Large intestine (tissue), 12 donors: ENCODE measurements around the gene TMEM235. TPM values are rescaled to one million over a fixed set of nuclear protein-coding genes. Genes with fewer than 3 reads are reported as not detected.
A peak's percentile ranks its signal among the peaks of the same experiment; 100 is the strongest.

Experiments used
- DNase-seq, 2 donors: peaks; one replicate each; pipeline versions ENCODE4 v3.0.0 to v3.0.0-alpha.2; 2013
- H3K27ac ChIP-seq: one replicate; pipeline ENCODE4 v1.5.1; 2013; ENCODE audit warnings: low read length
- H3K27me3 ChIP-seq: 2 replicates; pipeline ENCODE4 v1.6.1; 2013; ENCODE audit warnings: low read length; ENCODE audit not compliant: control insufficient read depth, insufficient read depth
- H3K36me3 ChIP-seq: 2 replicates; pipeline ENCODE4 v1.6.1; 2013; ENCODE audit warnings: low read length; ENCODE audit not compliant: control insufficient read depth, insufficient read depth
- H3K4me1 ChIP-seq: one replicate; pipeline ENCODE4 v1.6.1; 2013; ENCODE audit warnings: low read length; ENCODE audit not compliant: control insufficient read depth, insufficient read depth
- H3K4me3 ChIP-seq: one replicate; pipeline ENCODE4 v1.5.1; 2013; ENCODE audit warnings: low read length
- H3K9me3 ChIP-seq: one replicate; pipeline ENCODE4 v1.6.1; 2013; ENCODE audit warnings: mild to moderate bottlenecking, low read depth, low read length, moderate library complexity; ENCODE audit not compliant: control insufficient read depth
- WGBS: methylation state at CpG from one replicate; pipeline ENCODE4 v1.1.5; 2013; ENCODE audit warnings: low lambda C conversion rate; ENCODE audit not compliant: insufficient coverage; 5-methylcytosine and 5-hydroxymethylcytosine counted together
- long read RNA-seq, 11 donors: transcript quantifications; one replicate each; lab custom pipeline, GENCODE V29; 2026
- polyA plus RNA-seq: library from polyadenylated mRNA; unstranded; fragments of 120-200 nt; gene quantifications from one replicate; pipeline ENCODE4 v1.2.1, GENCODE V29; 2013

The TMEM235 gene
- polyA plus RNA-seq, result 0.10 TPM
- long read RNA-seq, donor 1, result 0 reads
- long read RNA-seq, donor 2, result 0 reads
- long read RNA-seq, donor 3, result 0 reads
- long read RNA-seq, donor 4, result 0 reads
- long read RNA-seq, donor 5, result 0 reads
- long read RNA-seq, donor 6, result 0 reads
- long read RNA-seq, donor 7, result 0 reads
- long read RNA-seq, donor 8, result 0 reads
- long read RNA-seq, donor 9, result 0 reads
- long read RNA-seq, donor 10, result 0 reads
- long read RNA-seq, donor 11, result 0 reads

DNA sequence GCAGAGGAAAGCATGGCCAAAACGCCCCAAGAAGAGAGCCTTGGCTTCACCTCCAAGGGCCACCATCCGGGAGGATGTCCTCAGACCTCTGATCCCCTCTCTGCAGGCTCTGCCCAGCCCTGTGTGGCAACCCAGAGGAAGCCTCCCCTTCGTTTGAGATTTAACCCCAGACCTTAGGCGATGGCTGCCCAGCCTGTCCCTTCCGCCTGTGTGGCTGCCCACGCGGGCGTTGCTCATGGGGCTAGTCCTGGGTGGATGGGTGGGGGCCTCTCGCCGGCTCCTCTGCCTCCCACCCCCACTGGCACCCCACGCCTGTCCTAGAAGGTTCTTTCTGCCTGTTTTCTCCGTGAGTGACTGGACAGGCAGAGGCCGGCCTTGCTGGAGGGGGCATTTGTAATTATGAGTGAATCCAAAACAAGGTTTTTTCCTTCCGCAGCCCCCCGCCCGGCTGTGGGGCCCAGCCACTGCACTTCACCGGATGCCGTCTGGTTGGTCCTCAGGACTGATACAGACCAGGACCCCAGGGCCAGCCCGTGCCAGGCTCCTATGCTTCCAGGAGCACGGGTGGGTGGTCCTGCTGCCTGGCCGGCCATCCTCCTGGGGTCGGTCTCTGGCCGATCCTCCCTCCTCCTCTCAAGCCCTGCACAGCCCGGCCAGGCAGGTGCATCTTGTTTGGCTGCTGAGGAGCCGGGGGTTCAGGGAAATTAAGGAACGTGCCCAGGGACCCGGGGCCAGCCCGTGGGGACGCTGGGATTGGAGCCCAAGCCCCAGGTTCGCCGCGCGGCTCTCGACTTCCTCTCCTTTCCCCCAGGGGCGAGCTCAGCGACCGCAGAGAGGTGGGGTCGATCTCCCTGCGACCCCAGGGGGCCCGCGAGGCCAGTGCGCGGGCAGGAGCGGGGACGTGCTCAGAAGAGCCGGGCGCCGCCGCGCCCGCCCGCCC is at the start of gene TMEM235:
Gene TMEM235, plus strand, starts transcription at position 636 of the 940 bp plus-strand sequence. CDS start 393 bp downstream, outside the sequence.
- Histone ChIP-seq H3K9me3 (peaks cover 5% of the 10 kb centered on the region), H3K4me1 (peaks cover 5% of the 10 kb centered on the region), H3K36me3 (no peaks in the 10 kb centered on the region), H3K27ac (no peak within 1 kb of the TSS), H3K4me3 (no peak within 1 kb of the TSS), H3K27me3 (peaks cover 39% of the 10 kb centered on the region)
- DNase-seq, result no peak
- WGBS, result no CpG with 5 or more reads among the region's 52 CpGs

- Histone ChIP-seq H3K4me3 (no peak overlapping the region), H3K9me3 (peaks cover 4% of the 10 kb centered on the region), H3K36me3 (peaks cover 4% of the 10 kb centered on the region), H3K27me3 (no peaks in the 10 kb centered on the region), H3K27ac (no peak overlapping the region), H3K4me1 (peaks cover 7% of the 10 kb centered on the region)
- WGBS, result 100% methylated on average over 1 of the region's 13 CpGs
- DNase-seq, result no peak
Observed at GRCh38 chr17:78182504-78182903, 48.9 kb upstream of the TMEM235 start.

GRCh38 chr17:78183916-78184315 is 47.5 kb upstream of the TMEM235 start:
- DNase-seq, result no peak
- no CpG with 5 or more reads among the region's 12 CpGs for WGBS

GRCh38 chr17:78184351-78184750 is 47.1 kb upstream of the TMEM235 start:
- H3K4me1 ChIP-seq, result peaks cover 5% of the 10 kb centered on the region
- peaks cover 4% of the 10 kb centered on the region for H3K9me3 ChIP-seq
- no peak overlapping the region for H3K27ac ChIP-seq
- no peak overlapping the region for H3K4me3 ChIP-seq
- WGBS, result no CpG with 5 or more reads among the region's 10 CpGs
- H3K27me3 ChIP-seq, result no peaks in the 10 kb centered on the region
- DNase-seq, result no peak
- H3K36me3 ChIP-seq, result peaks cover 4% of the 10 kb centered on the region

More at GRCh38 chr17:78183916-78184315, 47.5 kb upstream of the TMEM235 start:
- H3K36me3 ChIP-seq, result peaks cover 4% of the 10 kb centered on the region
- H3K4me1 ChIP-seq, result peaks cover 8% of the 10 kb centered on the region
- no peak overlapping the region for H3K27ac ChIP-seq
- H3K9me3 ChIP-seq, result peaks cover 4% of the 10 kb centered on the region
- no peaks in the 10 kb centered on the region for H3K27me3 ChIP-seq
- H3K4me3 ChIP-seq, result no peak overlapping the region

GRCh38 chr17:78184868-78185267 is 46.6 kb upstream of the TMEM235 start:
- Histone ChIP-seq H3K27me3 (no peaks in the 10 kb centered on the region), H3K27ac (no peak overlapping the region), H3K9me3 (peaks cover 4% of the 10 kb centered on the region), H3K4me1 (peaks cover 5% of the 10 kb centered on the region), H3K36me3 (peaks cover 4% of the 10 kb centered on the region), H3K4me3 (no peak overlapping the region)
- no peak for DNase-seq
- whole genome bisulfite sequencing, result no CpG with 5 or more reads among the region's 9 CpGs

GRCh38 chr17:78185981-78186691 is 45.3 kb upstream of the TMEM235 start:
- H3K4me1 ChIP-seq, result peaks cover 5% of the 10 kb centered on the region
- no CpG with 5 or more reads among the region's 10 CpGs for WGBS
- H3K9me3 ChIP-seq, result peaks cover 4% of the 10 kb centered on the region
- H3K36me3 ChIP-seq, result peaks cover 10% of the 10 kb centered on the region
- no peaks in the 10 kb centered on the region for H3K27me3 ChIP-seq
- peak overlapping the region; percentile 8 for H3K27ac ChIP-seq
- DNase-seq, result peak in 1 of 2 donors; percentile 37
- H3K4me3 ChIP-seq, result peak overlapping the region; percentile 71

DNA sequence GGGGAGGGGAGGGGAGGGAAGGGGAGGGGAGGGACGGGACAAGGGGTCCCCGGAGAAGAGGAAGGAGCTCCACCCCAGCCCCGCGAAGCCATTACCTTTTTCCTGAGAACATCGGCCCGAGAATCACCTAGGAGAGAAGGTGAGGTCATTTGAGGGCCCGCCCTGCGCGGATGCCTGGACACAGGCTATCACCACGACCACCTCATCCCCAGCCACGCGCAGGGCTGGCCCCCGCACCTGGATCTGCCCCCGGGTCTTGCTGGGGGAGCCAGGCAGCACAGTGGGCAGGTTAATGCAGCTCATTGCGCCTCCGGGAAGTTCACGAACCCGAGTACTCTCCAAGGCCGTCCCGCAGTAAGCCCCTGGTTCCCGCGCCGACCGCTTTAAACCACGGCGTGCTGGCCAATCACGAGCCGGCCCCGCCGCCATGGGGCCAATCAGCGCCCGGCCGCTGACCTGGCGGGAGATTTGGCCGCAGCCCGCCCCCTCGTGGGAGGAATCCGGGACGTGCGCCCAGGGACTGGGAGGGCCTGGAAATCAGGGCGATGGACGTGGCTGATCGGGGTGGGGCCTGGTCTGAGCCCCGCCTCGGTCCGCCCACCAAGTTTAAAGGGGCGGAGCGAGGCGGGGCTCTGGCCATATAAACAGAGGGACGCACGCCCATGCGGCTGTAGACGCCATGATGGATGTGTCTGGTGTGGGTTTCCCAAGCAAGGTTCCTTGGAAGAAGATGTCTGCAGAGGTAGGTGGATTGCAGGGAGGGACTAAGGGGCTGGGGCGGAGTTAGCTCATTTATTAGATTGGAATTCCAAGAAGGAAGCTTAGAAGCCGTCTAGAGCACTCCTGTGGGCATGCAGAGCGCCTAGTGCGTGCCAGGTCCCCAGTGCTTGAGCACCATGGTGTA is 44.5 kb upstream of the TMEM235 start, which contains the start of the genes AFMID and TK1:
Gene AFMID, plus strand, starts transcription at position 671 of the 904 bp plus-strand sequence. Its CDS starts 9 bp downstream, at position 680.
Gene TK1, minus strand, starts transcription at position 361 of the 904 bp plus-strand sequence. Its CDS starts 58 bp downstream, at position 303.
- peak within 1 kb of the TSS; percentile 96 for H3K27ac ChIP-seq
- H3K9me3 ChIP-seq, result peaks cover 4% of the 10 kb centered on the region

DNA sequence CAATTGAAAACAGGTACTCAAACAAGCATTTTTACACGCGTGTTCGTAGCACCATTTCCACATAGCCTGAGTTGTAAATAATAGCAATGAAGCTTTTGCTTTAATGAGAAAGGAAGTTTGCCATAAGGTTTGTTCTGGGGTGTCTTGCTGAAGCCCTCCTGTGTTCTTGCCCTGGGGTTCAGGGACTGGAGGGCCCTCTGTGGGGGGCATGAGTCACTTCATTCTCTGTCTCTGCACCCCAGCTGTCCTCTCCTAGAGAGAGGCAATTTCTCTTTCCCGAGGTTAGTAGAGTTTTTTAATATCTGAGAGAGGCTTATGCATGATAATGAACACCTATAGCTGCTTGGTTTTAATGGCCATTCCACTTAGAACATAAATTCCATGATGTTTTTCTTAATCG is 34.7 kb upstream of the TMEM235 start:
- Histone ChIP-seq H3K4me3 (no peak overlapping the region), H3K4me1 (peaks cover 4% of the 10 kb centered on the region), H3K27ac (no peak overlapping the region), H3K9me3 (peaks cover 4% of the 10 kb centered on the region), H3K27me3 (no peaks in the 10 kb centered on the region), H3K36me3 (peaks cover 21% of the 10 kb centered on the region)
- no peak for DNase-seq
- WGBS, result 100% methylated on average over 1 of the region's 5 CpGs

More for the DNA sequence above, 44.5 kb upstream of the TMEM235 start, which contains the start of the genes AFMID and TK1:
- DNase-seq, result peak; percentile 97 to 98
- no peaks in the 10 kb centered on the region for H3K27me3 ChIP-seq
- WGBS, result no CpG with 5 or more reads among the region's 57 CpGs
- peak within 1 kb of the TSS; percentile 71 for H3K4me3 ChIP-seq
- peaks cover 14% of the 10 kb centered on the region for H3K36me3 ChIP-seq
- H3K4me1 ChIP-seq, result peaks cover 5% of the 10 kb centered on the region

DNA sequence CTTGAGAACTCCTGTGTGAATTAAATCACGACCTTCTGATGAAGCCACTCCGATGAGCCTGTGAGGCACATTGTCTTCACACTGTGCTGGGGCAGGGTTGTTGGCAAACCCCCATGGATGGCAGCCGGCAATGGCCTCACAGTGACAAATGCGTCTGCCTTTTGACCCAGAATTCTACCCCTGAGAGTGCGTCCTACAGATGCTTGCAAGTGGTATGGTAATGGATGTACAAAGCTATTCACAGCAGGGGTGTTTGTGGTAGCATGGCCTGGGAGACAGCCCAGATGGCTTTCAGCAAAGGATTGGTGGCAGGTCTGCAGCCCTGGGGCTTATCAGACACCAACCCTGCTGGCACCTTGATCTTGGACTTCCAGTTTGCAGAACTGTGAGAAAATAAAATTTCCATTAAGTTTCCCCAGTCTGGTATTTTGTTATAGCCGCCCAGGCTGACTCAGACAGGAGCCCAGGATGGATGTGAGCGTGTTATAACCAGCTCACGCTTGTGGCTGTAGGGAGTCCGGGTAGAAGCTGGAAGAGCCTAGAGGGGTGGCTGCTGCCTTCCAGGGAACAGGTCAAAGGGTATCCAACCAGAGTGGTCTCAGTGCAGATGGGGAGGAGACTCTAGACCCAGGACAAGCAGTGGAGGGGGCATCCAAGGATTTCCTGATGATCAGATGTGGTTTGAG is 34.1 kb upstream of the TMEM235 start:
- H3K27ac ChIP-seq, result no peak overlapping the region
- peaks cover 21% of the 10 kb centered on the region for H3K36me3 ChIP-seq
- no peak overlapping the region for H3K4me3 ChIP-seq
- DNase-seq, result no peak
- peaks cover 4% of the 10 kb centered on the region for H3K4me1 ChIP-seq
- no peaks in the 10 kb centered on the region for H3K27me3 ChIP-seq
- WGBS, result no CpG with 5 or more reads among the region's 9 CpGs
- H3K9me3 ChIP-seq, result peaks cover 4% of the 10 kb centered on the region
